Gastrocnemius medialis (tissue), 4 donors: ENCODE results near the gene VCAN.

ENCODE experiments used
- POLR2A ChIP-seq, 2 donors: fragments of 450-650 bp; IDR thresholded peaks; one replicate each; pipeline ENCODE4 v1.6.1; 2017; ENCODE audit warnings: antibody characterized with exemption in 2 of 2, mild to moderate bottlenecking in 2 of 2, moderate library complexity in 2 of 2
- TF ChIP-seq, protein P1 (sequence below), 5 experiments: fragments of 450-650 bp in 3 of 5; fragments of 200-600 bp in 2 of 5; sonication (generic) in 2 of 5; IDR thresholded peaks in 4 of 5; conservative IDR thresholded peaks in 1 of 5; 1 replicate in 4 of 5; 2 replicates in 1 of 5; pipeline ENCODE4 v1.5.1; 2016 to 2019; ENCODE audit warnings: antibody characterized with exemption in 5 of 5, mild to moderate bottlenecking in 3 of 5, moderate library complexity in 3 of 5

DNA sequence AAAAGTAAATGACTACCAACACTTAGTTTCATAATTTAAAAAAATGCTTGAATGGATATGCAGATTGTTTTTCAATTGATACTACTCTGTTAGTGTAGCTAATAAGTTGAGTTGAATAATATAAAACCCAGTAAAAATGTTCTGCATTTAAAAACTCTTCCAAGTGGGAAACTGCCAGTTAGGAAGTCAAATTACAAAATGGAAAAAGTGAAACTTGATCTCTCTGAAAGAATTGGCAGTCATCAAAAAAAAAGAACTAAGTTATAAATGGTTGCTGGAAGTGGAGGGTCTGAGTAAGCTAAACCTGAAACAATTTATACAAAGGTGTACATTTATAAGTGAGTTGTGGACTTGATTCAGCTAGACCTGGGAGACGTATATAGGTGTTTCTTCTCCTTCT is 52.4 kb downstream of the VCAN start:
- TF ChIP-seq, protein P1, sequence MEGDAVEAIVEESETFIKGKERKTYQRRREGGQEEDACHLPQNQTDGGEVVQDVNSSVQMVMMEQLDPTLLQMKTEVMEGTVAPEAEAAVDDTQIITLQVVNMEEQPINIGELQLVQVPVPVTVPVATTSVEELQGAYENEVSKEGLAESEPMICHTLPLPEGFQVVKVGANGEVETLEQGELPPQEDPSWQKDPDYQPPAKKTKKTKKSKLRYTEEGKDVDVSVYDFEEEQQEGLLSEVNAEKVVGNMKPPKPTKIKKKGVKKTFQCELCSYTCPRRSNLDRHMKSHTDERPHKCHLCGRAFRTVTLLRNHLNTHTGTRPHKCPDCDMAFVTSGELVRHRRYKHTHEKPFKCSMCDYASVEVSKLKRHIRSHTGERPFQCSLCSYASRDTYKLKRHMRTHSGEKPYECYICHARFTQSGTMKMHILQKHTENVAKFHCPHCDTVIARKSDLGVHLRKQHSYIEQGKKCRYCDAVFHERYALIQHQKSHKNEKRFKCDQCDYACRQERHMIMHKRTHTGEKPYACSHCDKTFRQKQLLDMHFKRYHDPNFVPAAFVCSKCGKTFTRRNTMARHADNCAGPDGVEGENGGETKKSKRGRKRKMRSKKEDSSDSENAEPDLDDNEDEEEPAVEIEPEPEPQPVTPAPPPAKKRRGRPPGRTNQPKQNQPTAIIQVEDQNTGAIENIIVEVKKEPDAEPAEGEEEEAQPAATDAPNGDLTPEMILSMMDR (IDR thresholded peaks at IDR 0.05 in 4 of 5, conservative IDR thresholded peaks at IDR 0.05 in 1 of 5): no peak
- no peak for TF ChIP-seq POLR2A (IDR thresholded peaks at IDR 0.05)
